Measurements from ENCODE around the gene MRPL33.
"Not testable (repeated sequence)": the region's sequence is repeated elsewhere in the genome, so short reads cannot be mapped to it uniquely, and the experiment has no call there.

MRPL33 gene

DNA sequence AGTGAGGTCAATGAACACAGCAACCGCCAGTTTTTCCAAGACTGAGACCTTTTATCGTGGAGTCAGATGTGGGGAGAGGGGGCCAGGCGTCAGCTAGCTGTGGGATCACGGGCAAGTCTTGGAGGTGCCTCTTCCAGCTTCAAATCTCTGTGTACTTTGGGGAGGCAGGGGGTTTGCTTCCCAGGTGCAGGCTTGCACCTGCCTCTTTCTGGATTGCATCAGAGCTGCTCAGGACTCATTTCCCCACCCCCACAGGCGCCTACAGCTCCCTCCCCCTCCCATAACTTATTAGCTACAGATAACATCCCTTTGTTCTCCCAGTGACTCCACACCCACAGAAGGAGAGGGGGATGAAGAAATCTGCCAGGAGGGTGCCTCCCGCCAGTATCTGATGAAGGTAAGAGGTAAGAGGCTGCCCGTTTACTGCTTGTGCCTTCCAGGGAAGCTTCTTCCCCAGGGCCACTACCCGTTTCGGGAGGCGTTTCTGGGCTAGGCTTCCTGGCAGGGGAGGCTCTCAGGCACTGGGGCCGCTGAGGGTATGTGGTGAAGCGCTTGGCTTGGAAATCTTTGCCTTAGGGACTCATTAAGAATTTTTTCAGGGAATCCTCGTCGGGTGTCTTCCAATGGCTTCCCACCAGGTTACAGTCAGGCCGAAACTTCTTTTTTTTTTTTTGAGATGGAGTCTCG, 18.8 kb upstream of the MRPL33 start:
- no peak for DNase-seq
- TF ChIP-seq GATA1 (IDR thresholded peaks at IDR 0.05; ENCODE audit: low read depth, low read length) (no peak), POLR2A (IDR thresholded peaks at IDR 0.05; ENCODE audit: low read length) (no peak)

DNA sequence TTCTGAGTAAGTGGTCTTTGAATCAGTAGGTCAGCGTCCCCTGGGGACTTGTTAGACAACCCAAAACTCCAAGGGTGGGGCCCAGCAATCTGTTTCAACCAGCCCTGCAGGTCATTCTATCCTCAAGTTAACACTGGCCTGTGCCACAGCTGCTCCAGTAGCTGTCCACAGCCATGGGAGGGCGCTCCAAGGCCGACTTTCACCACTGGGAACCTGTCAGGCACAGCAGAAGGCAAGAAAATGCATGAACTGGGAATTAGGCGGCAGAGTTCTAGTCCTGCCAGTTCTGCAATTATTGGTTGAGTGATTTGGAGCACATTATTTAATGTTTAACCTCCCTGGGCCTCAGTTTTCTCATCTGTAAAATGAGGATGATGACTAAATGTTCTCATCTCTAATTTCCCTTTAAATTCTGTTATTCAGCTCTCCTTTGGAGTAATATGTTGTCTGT, 17.4 kb upstream of the MRPL33 start:
- no peak for TF ChIP-seq POLR2A (IDR thresholded peaks at IDR 0.05; ENCODE audit: low read length)
- TF ChIP-seq GATA1 (IDR thresholded peaks at IDR 0.05; ENCODE audit: low read depth, low read length): no peak
- DNase-seq: peak; percentile 69 to 77

DNA sequence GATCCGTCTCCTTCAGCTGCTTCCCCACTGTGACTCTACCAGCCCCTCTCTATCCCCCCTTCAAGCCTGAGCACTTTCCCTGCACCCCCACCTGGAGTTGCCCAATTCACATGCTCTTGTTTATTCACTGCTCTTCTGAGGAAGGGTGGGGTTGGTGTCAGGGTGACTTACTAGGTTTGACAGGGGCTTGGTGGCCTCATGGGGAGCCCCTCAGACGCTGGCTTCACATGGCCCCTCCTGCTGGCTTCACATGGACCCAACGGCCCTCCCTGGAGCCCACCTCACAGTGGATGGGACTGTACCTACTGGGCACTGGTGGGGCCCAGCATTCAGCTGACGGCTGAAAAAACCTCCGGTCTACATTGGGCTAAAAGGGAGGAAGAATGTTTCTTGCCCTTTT, 16.7 kb upstream of the MRPL33 start:
- no peak for DNase-seq
- TF ChIP-seq GATA1 (IDR thresholded peaks at IDR 0.05; ENCODE audit: low read depth, low read length) (no peak), POLR2A (IDR thresholded peaks at IDR 0.05; ENCODE audit: low read length) (no peak)

DNA sequence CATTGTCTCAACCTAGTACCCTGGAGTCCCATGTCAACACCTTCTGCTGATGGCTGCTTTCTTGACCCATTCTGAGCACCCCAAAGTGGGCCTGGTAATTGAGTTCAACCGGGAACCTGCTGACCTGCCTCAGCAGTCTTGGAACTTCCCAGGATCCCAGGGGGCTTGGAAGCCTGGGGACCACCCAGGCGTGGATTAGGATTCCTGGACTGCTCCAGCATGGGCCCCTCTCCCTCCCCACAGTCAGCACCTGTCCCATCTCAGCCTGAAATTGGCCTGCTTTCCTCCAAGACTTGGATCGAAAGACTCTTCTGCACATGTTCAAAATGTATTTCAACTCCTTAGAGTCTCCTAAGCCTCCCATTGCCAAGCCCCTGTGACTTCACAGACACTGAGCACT, 15.4 kb upstream of the MRPL33 start:
- TF ChIP-seq POLR2A (IDR thresholded peaks at IDR 0.05; ENCODE audit: low read length): no peak
- TF ChIP-seq GATA1 (IDR thresholded peaks at IDR 0.05; ENCODE audit: low read depth, low read length): no peak
- no peak for DNase-seq

DNA sequence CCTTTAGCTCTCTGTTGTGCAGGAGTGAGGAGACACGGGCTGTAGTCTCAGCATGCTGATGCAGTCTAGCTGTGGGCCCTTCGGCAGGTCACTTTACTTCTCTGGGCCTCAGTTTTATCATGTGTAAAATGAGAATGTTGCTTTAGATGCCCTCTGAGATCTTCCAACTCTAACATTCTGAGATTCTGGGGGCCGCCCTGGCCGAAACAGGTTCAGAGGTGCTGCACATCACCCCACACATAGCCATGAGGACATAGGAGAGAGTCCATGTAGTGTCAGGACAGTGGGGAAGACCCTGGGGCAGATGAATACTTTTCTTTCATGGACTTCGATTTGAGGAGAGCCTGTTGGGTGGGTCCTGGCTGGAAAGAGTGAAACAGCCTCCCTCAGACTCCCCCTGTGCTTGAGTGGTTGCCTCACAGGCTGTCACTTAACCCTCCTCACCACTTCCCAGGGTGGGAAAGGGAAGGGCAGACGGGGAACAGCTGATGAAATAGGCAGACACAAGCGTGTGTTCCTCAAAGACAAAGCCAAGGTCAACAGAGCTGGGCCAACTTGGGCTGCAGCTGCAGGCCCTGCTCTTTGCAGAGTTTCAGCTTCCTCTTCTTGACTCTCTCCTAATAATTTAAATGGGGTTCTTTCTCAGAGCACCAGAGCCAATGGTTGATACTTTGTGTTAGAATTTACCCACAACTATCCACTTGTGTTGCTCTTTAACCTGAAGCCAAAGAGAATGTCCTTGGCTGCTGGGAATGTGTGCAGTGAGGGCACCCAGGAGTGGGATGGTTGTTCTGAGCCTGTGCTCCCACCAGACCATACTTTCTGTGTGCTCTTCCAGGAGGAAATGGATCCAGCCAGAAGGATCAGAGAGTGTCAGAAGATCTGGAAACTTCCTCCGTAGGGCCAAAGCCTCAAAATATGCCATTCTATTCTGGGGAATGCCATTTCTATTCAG, 14.7 kb upstream of the MRPL33 start:
- peak in 1 of 2 experiments; percentile 13 for DNase-seq

DNA sequence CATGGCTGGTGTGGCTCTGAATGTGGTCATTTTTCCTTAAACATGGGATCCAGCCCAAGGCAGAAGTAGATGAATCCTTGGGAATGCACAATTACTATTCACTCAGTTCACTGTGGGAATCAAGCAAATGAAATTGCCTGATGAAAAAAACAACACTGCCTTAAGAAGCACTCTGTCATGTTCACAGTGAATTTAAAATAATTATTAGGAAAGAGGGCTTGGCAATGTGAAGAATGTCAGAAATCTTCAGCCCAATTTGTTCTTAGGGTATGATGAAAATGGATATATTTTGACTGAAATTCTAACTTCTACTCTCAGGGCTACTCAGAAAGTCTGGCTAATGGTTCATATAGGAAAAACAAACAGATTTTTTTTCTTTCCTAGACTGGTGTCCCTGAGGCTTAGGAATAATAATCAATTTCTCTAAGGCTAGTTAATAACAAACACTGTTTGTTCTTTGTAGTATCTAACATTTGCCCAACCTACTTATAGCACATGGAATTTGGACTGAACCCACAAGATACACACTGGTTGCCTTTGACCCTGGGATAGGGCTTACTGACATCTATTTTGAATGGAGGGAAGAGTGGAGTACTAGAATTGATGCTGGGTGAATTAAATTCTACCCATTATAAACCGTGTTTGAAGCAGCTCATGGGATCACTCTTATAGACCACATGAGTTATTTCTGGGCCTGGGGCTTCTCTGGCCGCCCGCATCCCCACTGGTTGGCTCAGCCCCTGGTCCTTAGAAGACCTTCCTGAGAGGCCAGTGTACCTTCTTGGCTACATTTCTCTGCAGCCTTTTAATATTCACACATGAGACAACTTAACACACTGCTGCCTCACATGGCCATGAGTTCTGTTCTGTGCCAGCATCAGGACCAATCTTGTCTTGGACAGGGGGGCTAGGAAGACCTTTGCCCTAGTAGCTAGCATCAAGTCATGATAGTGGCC, 8.3 kb upstream of the MRPL33 start:
- no peak for DNase-seq
- TF ChIP-seq POLR2A (IDR thresholded peaks at IDR 0.05; ENCODE audit: low read length) (no peak), GATA1 (IDR thresholded peaks at IDR 0.05; ENCODE audit: low read depth, low read length) (no peak)

More for the DNA sequence above, 14.7 kb upstream of the MRPL33 start:
- TF ChIP-seq POLR2A (IDR thresholded peaks at IDR 0.05; ENCODE audit: low read length) (no peak), GATA1 (IDR thresholded peaks at IDR 0.05; ENCODE audit: low read depth, low read length) (no peak)

DNA sequence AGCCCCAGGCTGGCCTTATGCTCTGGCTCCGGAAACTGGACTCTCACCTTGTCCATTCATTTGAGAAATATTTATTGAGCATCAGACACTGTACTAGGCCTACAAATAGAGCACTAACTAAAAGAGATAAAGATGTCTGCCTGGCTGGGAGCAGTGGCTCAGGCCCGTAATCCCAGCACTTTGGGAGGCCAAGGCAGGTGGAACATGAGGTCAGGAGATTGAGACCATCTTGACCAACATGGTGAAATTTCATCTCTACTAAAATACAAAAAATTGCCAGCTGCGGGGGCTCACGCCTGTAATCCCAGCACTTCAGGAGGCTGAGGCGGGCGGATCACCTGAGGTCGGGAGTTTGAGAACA, 7.6 kb upstream of the MRPL33 start:
- DNase-seq: no peak
- TF ChIP-seq GATA1 (IDR thresholded peaks at IDR 0.05; ENCODE audit: low read depth, low read length) (no peak), POLR2A (IDR thresholded peaks at IDR 0.05; ENCODE audit: low read length) (no peak)

DNA sequence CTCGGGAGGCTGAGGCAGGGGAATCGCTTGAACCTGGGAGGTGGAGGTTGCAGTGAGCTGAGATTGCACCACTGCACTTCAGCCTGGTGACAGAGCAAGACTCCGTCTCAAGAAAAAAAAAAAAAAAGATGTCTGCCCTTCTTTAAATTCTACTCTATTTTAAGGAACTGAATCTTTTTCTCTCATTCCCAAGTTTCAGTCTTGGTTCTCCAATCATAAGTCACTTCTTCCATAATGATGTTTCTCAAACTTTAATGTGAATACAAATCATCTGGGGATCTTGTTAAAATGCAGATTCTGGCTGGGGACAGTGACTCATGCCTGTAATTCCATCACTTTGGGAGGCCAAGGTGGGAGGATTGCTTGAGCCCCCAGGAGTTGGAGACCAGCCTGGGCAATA, 7.0 kb upstream of the MRPL33 start:
- not testable (repeated sequence) for DNase-seq

DNA sequence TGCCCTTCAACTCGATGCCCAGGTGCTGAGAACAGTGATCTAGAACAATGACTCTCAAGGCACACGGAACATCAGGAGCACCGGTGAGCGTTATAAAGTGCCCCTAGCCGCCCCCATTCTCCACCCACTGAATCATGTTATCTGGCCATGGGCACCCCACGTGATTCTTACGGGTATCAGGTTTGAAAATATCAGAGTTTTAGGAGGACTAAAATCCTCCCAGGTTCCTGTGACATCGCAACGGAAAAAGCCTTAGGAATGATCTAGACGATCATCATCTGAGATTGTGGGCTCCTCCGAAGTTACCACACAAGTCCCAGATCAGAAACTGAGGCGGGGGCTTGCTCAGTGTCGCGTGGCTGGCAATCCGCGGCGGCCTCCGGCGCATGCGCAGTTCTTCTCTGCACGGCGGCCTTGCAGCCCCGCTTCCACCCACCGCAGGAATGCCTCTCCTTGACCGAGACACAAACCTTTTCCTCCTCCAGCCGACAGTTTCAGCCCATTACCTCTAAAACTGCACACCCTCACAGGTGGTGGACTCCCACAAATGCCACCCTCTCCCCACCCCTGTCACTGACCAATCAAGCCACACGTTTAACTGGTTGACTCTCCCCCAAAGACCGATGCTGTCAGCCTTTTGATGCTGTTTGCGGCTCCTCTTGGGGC, 5.8 kb upstream of the MRPL33 start:
- TF ChIP-seq POLR2A (IDR thresholded peaks at IDR 0.05; ENCODE audit: low read length) (no peak), GATA1 (IDR thresholded peaks at IDR 0.05; ENCODE audit: low read depth, low read length) (no peak)
- peak; percentile 41 to 51 for DNase-seq

DNA sequence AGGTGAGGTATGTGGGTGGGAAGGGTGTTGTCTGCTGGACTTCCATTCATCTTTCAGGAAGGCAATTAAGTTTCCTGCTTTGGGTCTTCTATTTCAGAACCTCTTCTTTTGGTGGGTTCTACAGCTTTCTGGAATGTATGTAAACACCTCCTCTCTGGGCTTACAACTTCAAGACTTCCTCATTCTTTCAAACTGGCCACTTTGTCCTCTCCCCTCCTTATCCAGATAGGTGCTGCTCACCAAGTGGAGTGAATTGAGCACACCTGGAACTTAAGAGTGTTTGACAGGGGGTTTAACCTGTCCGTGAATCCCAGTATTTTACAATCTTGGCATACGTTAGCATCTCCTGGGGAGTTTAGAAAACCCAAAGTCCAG, 5.2 kb upstream of the MRPL33 start:
- no peak for TF ChIP-seq GATA1 (IDR thresholded peaks at IDR 0.05; ENCODE audit: low read depth, low read length)
- TF ChIP-seq POLR2A (IDR thresholded peaks at IDR 0.05; ENCODE audit: low read length): no peak
- no peak for DNase-seq

DNA sequence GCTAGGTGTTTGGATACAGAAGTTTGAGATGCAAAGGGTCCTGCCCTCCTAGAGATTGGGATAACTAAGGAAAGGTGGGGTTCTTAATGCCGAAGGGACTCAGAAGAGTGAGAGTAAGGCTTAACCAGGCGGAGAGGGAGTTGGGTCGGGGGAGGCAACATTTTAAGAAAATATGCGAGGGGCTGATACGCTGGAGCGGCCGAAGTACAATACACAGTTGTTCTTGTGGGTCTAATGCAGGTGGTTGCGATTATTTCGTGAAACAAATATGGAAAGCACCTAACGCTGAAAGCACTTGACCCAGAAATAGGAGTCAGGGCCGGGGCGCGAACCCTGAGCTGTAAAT, 344 bp upstream of the MRPL33 start:
- TF ChIP-seq GATA1 (IDR thresholded peaks at IDR 0.05; ENCODE audit: low read depth, low read length) (no peak), POLR2A (IDR thresholded peaks at IDR 0.05; ENCODE audit: low read length) (no peak)
- no peak for DNase-seq

DNA sequence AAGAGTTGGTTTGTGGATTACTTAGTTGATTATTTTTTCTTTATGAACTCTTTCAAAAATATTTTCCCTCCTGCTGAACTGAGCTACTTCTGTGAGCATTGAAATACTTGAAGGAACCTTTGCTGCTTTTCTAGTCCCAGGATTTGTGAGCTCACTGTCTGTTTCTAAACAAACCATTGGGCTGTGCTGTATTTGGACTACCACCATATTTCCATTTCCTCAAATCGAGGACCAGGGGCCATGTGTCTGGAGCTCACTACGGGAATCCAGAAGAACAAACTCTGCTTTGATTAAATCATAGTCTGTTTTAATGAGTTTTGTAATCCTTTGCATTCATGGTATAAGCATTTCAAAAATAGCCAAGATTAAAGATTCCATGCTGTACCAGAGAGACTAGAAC, 1.3 kb downstream of the MRPL33 start:
- TF ChIP-seq POLR2A (IDR thresholded peaks at IDR 0.05; ENCODE audit: low read length) (no peak), GATA1 (IDR thresholded peaks at IDR 0.05; ENCODE audit: low read depth, low read length) (no peak)
- DNase-seq: no peak

DNA sequence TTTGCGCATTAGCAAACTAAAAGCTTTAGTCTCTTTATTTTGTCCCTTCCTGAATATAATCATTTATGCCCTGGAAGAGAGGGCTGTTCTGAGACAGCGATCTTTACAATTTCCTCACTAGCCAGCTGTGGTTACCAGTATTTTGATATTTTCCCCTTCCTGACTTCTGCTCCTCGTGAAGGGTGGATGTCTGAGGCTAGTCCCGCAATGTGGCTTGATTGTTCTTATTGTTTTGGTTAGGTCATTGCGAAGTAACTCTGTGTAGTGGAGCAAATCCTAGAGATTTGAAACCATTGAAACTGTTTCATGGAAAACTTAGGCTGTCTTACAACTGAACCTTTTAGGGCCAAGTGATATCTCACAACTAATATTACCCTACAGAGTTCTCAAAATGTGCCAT, 2.4 kb downstream of the MRPL33 start:
- TF ChIP-seq GATA1 (IDR thresholded peaks at IDR 0.05; ENCODE audit: low read depth, low read length) (no peak), POLR2A (IDR thresholded peaks at IDR 0.05; ENCODE audit: low read length) (no peak)
- no peak for DNase-seq
